Measurements from ENCODE around the gene SIM1.

Gene SIM1

GRCh38 chr6:100347901-100348550, 116.7 kb downstream of the SIM1 start:
- no peak for DNase-seq

DNA sequence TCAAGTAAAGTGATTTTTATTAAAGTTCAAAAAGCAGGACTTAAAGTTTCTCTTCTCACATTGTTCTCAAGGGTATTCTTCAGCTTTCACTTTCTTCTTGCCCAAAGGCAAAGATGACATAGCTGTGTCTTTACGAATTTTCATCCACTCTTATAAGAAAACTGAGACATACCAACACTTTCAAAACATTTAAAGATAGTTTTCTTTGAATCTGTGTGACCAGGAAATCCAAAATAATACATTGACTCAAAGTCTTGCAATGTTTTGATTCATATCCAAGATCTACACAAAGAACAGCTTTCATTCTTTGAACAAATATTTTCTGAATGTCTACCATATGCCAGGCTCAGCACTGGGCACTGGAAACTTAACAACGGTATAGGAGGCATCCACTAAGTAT, 117.9 kb downstream of the SIM1 start:
- no peak for DNase-seq

GRCh38 chr6:100346203-100346602, 118.5 kb downstream of the SIM1 start:
- no peak for DNase-seq

DNA sequence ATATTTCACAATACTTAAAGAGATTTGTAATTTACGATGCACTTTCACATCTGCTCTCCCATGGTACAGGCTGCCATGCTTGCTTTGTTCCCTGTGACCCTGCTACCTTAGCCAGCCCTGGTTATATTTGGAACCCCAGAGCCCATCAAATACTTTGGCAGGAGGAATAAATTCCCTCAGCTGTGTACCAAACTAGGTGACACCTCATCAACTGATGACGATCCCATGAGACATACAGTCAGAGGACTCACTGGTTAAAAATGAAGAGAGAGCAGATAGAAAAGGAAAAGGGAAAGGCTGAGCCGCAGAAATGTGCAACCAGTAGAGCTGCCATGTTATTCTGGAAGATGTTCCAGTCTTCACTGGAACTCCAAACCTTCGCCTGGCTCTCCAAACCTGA, 120.0 kb downstream of the SIM1 start:
- no peak for DNase-seq

DNA sequence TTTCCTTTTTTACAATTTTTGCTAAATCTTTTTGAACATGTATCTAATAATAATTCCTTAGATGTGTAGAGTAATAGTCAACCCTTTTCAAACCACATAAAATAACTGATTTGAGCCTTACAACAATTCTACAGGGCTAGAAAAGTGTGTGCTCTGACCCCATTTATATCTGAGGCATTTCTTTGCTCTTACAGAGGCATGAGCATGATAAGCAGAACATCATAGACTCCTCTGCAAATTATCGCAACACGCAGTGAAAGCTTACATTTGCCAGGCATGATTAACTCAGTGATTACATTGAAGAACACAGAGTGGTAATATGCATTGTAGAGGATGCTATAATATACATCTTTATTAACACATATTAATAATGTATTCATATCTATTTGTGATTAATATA, 120.4 kb downstream of the SIM1 start:
- no peak for DNase-seq

GRCh38 chr6:100343316-100344077, 121.2 kb downstream of the SIM1 start:
- no peak for DNase-seq

DNA sequence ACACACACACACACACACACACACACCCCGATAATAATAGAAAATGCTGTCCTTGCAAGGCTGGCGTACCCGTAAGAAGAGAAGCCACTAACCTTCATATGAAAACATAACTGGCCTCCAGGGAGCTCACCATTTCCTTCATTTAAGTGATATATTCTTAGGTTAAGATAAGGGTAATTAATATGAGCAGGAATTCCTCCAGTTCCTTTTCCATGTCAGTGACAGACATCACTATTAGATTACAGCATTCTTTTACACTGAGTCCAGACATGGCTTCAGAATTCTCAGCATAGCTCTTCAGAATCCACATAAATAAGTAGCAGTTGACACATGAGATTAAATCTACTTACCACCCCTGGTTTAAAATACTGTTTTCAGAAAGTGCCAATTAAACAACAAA, 121.9 kb downstream of the SIM1 start:
- no peak for DNase-seq

DNA sequence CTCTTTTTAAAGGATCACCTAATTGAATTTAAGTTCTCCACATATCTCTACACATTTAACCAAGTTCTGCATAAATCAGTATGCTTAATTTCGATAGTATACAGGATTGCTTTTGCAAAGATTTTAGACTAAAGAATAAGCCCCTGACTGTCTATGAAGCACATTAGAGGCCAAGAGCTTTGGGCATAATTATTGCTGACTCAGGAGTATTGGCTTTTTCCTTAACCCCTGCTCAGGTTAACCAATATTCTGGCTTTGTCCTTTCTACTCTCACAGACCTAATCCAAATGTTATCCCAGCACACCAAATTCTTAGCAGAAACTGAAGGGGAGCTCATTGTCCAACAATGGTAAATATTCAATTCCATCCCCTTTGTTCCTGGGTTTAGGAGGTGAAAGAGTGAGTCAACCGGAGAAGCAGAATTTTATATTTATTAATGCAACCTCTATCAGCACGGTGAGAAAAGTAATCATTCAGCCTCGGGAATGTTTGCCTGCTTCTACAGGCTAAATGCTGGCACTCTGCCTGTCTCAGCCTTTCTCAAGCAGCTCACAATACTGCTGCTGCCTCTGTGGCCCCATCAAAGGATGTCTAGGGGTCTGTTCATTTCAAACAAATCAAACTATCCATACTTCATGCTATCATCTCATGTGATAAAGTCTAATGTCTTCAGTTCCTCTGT, 125.0 kb downstream of the SIM1 start:
- DNase-seq = no peak

DNA sequence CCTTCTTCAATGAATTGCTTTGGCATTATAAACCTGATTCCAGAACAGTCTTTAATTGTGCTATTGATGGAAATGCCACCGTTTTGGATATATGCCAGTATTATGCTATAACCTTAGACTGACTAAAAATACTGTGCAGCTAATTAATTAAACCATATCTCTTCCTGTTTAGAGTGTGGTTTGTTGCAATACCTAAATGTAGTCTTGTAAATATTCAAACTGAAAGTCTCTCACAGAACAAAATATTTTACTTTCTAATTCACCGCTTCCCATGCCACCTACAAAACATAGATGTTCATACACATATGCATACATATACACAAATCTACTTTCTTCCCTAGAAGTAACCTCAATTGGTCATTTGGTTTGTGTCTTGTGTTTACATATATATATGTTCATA, 126.6 kb downstream of the SIM1 start:
- no peak for DNase-seq

DNA sequence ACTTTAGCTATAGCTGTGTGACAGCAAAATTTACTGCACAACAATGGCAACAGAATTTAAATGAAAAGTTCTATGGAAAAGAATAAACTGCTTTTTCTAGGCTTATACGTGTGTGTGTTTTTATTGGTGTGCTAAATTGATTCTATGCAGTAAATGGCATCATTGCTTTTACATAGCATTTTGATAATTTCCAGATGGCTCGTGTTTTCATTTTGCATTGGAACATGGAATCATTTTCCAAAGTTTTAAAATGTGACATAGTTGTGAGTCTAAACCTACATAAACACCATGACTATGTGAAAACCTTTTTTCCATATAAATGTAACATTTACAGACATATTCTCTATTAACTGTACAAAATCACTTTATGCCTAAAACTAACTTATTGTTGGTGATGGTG, 127.8 kb downstream of the SIM1 start:
- no peak for DNase-seq

DNA sequence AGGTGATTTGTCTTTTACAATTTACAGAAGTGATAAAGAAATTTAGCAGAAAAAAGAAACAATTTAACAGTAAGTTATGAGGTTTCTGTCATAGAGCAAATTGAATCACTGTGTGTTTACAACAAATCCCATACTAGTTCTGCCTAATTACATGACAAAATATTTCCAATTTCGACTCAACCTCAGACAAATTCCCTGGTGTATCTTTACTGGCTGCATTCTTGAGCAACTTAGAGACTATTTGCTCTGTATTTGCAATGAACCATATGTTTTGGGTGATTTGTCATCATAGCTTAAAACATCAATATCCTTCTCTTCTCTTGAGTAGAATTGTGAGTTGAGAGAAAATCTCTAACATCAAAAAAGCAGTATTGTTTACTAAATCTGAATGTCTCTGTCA, 128.7 kb downstream of the SIM1 start:
- no peak for DNase-seq

Data from NCI-H1092 treated with DMSO at 0.1 percent for 48 hours (cell line).